Activated CD8-positive, alpha-beta memory T cell treated with anti-CD3 and anti-CD28 coated beads, Interleukin-2, amount 50 U/mL, for 48 hours (primary cell): ENCODE results near the gene ADPRM.
A peak's percentile ranks its signal among the peaks of the same experiment; 100 is the strongest.
"Not testable (repeated sequence)": the region's sequence is repeated elsewhere in the genome, so short reads cannot be mapped to it uniquely, and the experiment has no call there.

ENCODE experiments used
- DNase-seq: peaks from one replicate; pipeline ENCODE4 v3.0.0-alpha.2; 2020

ADPRM gene

DNA sequence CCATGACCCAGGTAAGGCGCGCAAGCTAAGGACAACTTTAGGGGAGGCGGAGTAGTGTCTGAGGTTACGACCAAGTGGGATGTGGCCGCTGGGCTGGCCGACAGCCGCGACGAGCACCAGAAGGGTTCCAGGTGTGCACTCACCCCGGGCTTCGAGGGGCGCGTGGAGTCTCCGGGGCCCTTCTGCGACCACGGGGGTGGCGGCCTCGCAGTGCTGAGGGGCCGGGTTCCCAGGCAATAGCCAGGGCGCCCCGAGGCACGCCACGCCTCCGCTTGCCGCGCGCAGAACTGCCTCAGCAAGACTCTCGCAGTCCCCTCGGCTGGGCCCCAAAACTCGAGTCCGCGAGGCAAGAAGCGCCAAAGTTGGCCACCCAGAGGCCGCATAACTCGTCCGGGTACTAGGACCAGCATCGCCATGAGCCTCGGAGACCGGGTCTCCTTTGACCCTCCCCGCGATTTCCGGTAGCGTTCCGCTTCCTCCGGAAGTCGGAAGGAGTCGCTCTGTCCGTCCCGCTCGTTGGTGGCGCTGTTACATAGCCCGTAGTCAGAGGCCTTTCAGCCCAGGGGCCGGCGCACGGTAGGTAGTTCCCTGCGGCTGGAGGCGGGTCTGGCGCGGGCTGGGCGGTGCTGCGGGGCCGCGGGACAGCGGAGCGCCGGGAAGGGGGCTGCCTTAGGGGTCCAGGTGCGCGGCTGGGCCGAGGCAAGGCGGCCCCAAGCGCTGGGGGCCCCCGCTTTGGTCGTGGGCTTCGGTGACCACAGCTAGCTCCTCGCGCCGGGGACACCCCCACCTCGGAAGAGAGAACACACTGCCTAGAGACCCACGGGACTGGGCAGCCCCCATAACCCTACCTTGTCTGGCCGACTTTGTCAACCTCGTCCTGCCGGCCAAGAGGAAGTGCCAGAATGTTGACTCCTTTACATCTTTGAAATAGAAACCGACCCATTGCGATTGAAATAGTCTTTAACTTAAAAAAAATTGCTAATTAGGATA, at the start of gene ADPRM, which contains the start of gene SCO1:
Gene ADPRM (plus strand): TSS at position 503 of the 990 bp plus-strand sequence. CDS start 7,333 bp downstream, outside the sequence.
Gene SCO1 (minus strand): TSS at position 442 of the 990 bp plus-strand sequence. CDS start 26 bp downstream, at position 416.
- DNase-seq, result peak; percentile 93

GRCh38 chr17:10648381-10648780, 49.0 kb upstream of the ADPRM start:
- DNase-seq, result no peak

DNA sequence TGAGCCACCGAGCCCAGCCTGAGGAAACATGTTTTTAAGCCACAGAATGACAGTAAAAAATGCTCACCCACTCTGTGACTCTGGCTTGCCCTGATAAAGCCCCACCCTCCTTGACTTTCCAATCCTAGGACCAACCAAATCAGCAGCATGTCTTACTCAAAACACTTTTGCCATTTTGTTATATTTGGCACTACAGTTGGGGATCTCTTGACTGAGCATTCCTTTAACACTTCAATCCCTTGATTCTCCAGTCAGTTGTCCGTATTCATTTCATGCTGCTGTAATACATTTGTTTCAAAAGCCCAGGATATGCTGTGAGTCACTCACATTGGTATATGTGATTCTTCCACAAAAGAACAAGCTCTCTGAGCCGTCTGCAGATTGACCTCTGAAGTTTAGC, 48.4 kb upstream of the ADPRM start:
- no peak for DNase-seq

- no peak for DNase-seq
Measured at GRCh38 chr17:10649602-10650001, 47.8 kb upstream of the ADPRM start.

DNA sequence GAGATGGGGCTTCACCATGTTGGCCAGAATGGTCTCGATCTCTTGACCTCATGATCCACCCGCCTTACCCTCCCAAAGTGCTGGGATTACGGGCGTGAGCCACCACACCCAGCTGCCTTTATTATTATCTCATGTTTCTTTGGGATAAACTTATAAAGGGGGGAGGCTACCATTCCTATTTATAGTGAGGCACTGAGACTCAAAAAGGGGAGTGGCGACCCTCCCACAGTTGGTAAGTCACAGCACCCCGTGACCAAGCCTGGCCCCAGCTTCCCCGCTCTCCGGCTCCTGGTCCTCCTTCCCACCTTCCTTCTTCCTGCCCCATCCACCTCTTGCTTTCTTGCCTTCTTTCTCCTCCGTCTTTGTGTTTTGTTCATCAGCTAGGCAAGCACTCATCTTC, 45.5 kb upstream of the ADPRM start:
- no peak for DNase-seq

DNA sequence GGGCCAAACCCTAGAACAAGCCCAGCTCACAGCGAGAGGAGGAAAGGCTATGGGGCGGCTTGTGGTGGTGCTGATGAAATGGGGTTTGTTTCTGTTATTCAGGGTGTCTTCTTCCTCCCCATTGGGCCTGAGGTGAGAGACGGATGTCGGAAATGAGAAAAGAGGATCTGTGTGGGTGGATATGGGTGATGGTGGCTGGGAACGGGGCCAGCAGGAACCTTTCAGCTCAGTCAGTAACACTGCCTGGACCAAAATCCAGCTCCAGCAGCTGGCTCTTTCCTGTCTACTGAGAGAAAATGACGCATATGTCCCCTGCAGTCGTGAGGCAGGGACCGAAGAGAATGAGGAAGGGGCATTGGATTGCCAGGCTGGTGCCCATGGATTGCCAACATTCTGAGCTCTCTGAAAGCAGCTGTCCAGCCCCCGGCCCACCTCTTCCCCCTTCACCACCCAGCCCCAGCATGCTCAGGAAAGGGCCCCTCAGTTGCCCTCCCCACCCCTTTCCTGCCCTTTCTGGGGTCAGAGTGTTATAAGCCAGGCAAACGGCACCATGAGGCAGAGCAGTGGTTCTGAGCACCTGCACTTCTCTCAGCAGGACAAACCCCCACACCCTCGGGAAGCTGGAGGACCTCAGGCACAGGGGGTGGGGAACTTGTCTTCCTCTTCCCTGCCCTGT, 44.3 kb upstream of the ADPRM start:
- DNase-seq, result no peak

- DNase-seq, result no peak
Measured at GRCh38 chr17:10653987-10654386, 43.4 kb upstream of the ADPRM start.

- DNase-seq, result no peak
Measured at GRCh38 chr17:10657148-10657547, 40.2 kb upstream of the ADPRM start, which contains the start of gene MYH3. Gene MYH3, minus strand, starts transcription at chr17:10657309. Its CDS starts 2,245 bp downstream, at chr17:10655064.

DNA sequence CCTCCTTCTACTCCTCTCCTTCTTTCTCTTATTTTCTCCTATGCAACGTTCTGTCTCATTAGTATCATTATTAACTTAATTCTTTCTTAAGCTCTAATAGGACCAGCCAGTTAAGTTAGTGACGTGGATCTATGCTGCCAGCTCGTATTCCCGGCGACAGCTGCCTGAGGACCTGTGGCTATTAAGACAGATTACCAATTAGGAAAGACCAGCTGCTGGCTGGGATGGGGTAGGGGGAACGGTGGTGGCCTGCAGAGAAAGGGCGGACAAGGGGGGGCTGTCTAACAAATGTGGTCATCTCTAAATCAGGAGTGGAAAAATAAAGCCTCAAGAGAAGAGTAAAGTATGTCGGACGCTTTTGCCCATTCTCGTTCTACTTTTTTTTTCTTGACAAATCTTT, 39.5 kb upstream of the ADPRM start:
- DNase-seq, result no peak

DNA sequence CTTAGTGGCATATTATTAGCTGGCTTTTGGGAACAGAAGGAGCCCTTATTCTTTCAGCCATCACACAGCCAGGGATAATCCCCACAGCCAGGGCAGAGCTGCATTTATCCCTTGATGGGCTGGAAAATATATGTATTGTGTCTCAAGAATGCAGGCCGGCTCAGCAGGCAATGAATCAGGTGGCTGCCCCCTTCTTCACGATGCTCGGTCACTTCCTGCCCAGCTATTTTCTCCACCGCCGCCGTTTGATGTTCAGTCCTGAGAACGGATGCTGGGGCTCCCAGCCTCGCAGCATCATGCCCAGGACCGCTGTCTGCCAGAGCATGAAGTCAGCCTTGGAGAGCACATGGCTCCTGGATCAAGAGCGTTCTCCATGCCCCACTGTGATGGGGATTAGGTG, 36.0 kb upstream of the ADPRM start:
- no peak for DNase-seq

GRCh38 chr17:10663231-10663630, 34.2 kb upstream of the ADPRM start:
- DNase-seq, result no peak

GRCh38 chr17:10664571-10664970, 32.8 kb upstream of the ADPRM start:
- no peak for DNase-seq

GRCh38 chr17:10666906-10667305, 30.5 kb upstream of the ADPRM start:
- no peak for DNase-seq

GRCh38 chr17:10668775-10669174, 28.6 kb upstream of the ADPRM start:
- DNase-seq, result no peak

- DNase-seq, result no peak
Measured at GRCh38 chr17:10673312-10673711, 24.1 kb upstream of the ADPRM start.

DNA sequence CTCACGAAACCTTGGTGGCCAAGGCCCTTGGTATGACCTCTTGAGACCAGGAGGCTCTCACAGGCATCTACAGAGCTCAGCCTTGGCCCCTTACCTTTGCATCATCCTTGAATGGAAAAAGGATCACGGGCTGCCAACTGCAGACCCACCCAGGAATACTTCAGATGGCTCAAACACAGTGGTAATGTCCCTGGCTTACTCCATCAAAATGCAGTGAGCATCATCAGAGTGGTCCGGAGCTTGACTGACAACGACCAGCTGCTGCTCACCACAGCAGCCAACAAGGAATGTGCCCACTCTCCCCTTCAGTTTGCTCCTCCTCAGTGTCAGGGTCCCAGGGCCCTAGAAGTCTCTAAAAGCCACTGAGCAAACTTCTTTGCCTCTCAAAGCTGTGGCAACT, 22.7 kb upstream of the ADPRM start:
- DNase-seq, result no peak

- no peak for DNase-seq
Measured at GRCh38 chr17:10681866-10682446, 15.4 kb upstream of the ADPRM start.

GRCh38 chr17:10683853-10684252, 13.5 kb upstream of the ADPRM start:
- DNase-seq, result no peak

- no peak for DNase-seq
Measured at GRCh38 chr17:10687499-10687898, 9.9 kb upstream of the ADPRM start.

GRCh38 chr17:10695875-10696407, 1.5 kb upstream of the ADPRM start:
- DNase-seq, result not testable (repeated sequence)

DNA sequence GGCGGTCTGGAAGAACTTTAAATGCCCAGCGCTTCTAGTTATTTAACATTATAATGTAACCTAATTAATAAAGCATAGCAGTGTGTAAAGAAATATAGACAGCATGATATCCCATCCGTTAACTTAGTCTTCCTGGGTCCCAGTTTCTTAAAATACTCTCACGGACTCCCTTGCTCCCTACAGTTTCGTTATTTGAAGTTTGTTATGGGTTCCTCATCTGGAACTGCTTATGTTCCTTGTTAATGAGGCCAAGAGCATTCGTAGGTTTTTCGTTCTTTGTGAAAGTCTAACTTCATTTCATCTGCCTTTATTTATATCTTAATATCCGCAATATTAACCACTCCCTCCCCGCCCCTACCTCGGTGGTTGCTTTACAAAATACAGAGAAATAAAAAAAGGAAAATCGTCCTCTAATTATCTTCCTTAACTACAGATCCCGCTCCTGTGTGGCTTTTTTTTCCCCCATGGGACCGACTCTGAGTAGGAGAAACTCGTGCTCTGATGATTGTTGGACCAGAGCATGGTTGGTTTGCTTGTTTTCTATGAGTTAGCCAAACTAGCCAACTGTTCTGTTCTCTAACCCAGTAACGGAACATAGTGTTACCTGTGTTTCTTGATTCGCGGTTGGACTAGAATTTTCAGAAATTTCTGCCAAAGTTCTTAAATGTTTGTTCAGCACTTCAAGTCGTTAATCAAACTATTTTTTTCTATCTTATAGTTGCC, 863 bp downstream of the ADPRM start:
- DNase-seq, result no peak

- no peak for DNase-seq
Measured at GRCh38 chr17:10699856-10700255, 2.5 kb downstream of the ADPRM start.
